Natural killer cell (primary cell): Measurements from ENCODE around the gene GNB3. TPM values are rescaled to one million over a fixed set of nuclear protein-coding genes. Genes with fewer than 3 reads are reported as not detected.

Experiments used
- ATAC-seq, 3 donors: fragments of 150-1000 bp in 2 of 3; fragments of 200-7000 bp in 1 of 3; cut with Tn5 transposase; 1 replicate in 1 of 3; 2 replicates in 2 of 3; pipeline ENCODE4 v1.10.0; 2021; ENCODE audit warnings: mild to moderate bottlenecking in 2 of 3, moderate library complexity in 2 of 3
- DNase-seq, 2 donors: peaks; one replicate each; pipeline versions ENCODE4 v3.0.0 to v3.0.0-alpha.2; 2013 to 2021; ENCODE audit warnings: mixed read lengths in 1 of 2
- H3K27ac ChIP-seq: one replicate; pipeline ENCODE4 v1.5.1; 2013; ENCODE audit warnings: mild to moderate bottlenecking, low read length
- H3K27me3 ChIP-seq: one replicate; pipeline ENCODE4 v1.6.1; 2013; ENCODE audit warnings: low read length; ENCODE audit not compliant: control insufficient read depth, insufficient read depth
- H3K36me3 ChIP-seq: one replicate; pipeline ENCODE4 v1.6.1; 2013; ENCODE audit warnings: low read length; ENCODE audit not compliant: control insufficient read depth, insufficient read depth
- H3K4me1 ChIP-seq: one replicate; pipeline ENCODE4 v1.6.1; 2013; ENCODE audit warnings: low read length; ENCODE audit not compliant: control insufficient read depth, insufficient read depth
- H3K4me3 ChIP-seq: one replicate; pipeline ENCODE4 v1.5.1; 2013; ENCODE audit warnings: low read length
- H3K9me3 ChIP-seq: one replicate; pipeline ENCODE4 v1.6.1; 2013; ENCODE audit warnings: low read length; ENCODE audit not compliant: control insufficient read depth, insufficient read depth
- H3K27ac Mint-ChIP-seq, 2 donors: one replicate each; pipeline ENCODE4 v1.8.0; 2022; ENCODE audit warnings: mild to moderate bottlenecking in 2 of 2, mixed read lengths in 2 of 2, moderate library complexity in 1 of 2
- H3K27me3 Mint-ChIP-seq, 2 donors: one replicate each; pipeline ENCODE4 v1.8.0; 2022; ENCODE audit warnings: low read depth in 2 of 2, mixed read lengths in 2 of 2
- H3K36me3 Mint-ChIP-seq: one replicate; pipeline ENCODE4 v1.8.0; 2022; ENCODE audit warnings: mixed read lengths
- H3K4me1 Mint-ChIP-seq, 2 donors: one replicate each; pipeline ENCODE4 v1.8.0; 2022; ENCODE audit warnings: mixed read lengths in 2 of 2
- H3K4me3 Mint-ChIP-seq: one replicate; pipeline ENCODE4 v1.8.0; 2022; ENCODE audit warnings: mild to moderate bottlenecking, moderate library complexity, mixed read lengths
- H3K9me3 Mint-ChIP-seq, 2 donors: one replicate each; pipeline ENCODE4 v1.8.0; 2022; ENCODE audit warnings: mixed read lengths in 2 of 2
- WGBS: methylation state at CpG from one replicate; pipeline ENCODE4 v1.1.7; 2013; ENCODE audit warnings: missing lambda C conversion rate; ENCODE audit not compliant: insufficient coverage; 5-methylcytosine and 5-hydroxymethylcytosine counted together
- intact Hi-C: fragments of 100-400 bp; cut with micrococcal nuclease; formaldehyde crosslinking; loops from one replicate; pipeline ENCODE4 v1.14.2; 2022
- total RNA-seq, 4 donors: library from RNA; stranded (reverse); fragments of 120-200 nt in 1 of 4; gene quantifications; one replicate each; pipeline versions ENCODE4 v1.2.3 to v1.2.4, GENCODE V29; 2013 to 2022
- TF ChIP-seq, protein P1 (sequence below): fragments of 200-600 bp; IDR thresholded peaks from one replicate; pipeline ENCODE4 v1.8.0; 2022; ENCODE audit warnings: antibody characterized with exemption

Gene GNB3
- total RNA-seq, 3 donors from 2014 or later (not counting 1 experiment from before 2014, with no cell fraction given), result not detected

DNA sequence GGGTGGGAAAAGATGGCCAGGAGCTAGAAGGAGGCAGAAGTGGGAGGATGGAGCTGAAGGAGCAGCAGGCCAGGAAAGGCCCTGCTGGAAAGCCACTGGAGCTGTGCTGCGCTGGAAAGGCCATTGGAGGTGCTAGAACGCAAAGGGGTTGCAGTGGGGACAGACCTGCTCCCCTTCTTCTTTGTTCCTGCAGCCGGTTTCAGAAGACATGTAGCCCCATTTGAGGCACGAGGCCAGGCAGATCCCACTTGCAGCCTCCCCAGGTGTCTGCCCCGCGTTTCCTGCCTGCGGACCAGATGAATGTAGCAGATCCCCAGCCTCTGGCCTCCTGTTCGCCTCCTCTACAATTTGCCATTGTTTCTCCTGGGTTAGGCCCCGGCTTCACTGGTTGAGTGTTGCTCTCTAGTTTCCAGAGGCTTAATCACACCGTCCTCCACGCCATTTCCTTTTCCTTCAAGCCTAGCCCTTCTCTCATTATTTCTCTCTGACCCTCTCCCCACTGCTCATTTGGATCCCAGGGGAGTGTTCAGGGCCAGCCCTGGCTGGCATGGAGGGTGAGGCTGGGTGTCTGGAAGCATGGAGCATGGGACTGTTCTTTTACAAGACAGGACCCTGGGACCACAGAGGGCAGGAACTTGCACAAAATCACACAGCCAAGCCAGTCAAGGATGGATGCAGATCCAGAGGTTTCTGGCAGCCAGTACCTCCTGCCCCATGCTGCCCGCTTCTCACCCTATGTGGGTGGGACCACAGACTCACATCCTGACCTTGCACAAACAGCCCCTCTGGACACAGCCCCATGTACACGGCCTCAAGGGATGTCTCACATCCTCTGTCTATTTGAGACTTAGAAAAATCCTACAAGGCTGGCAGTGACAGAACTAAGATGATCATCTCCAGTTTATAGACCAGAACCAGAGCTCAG lies 21.4 kb upstream of the GNB3 start:
- H3K27me3 Mint-ChIP-seq, result peaks cover 12 to 34% of the 10 kb centered on the region in 2 donors
- DNase-seq (no peak), ATAC-seq (no peak)
- Histone ChIP-seq H3K4me1 (peaks cover 11% of the 10 kb centered on the region), H3K9me3 (no peaks in the 10 kb centered on the region), H3K36me3 (no peaks in the 10 kb centered on the region), H3K27me3 (peaks cover 8% of the 10 kb centered on the region), H3K4me3 (no peak overlapping the region), H3K27ac (no peak overlapping the region)
- H3K4me1 Mint-ChIP-seq, result peaks cover 0 to 6% of the 10 kb centered on the region in 2 donors
- H3K36me3 Mint-ChIP-seq, result no peaks in the 10 kb centered on the region
- H3K4me3 Mint-ChIP-seq, result no peak overlapping the region
- TF ChIP-seq, protein P1, sequence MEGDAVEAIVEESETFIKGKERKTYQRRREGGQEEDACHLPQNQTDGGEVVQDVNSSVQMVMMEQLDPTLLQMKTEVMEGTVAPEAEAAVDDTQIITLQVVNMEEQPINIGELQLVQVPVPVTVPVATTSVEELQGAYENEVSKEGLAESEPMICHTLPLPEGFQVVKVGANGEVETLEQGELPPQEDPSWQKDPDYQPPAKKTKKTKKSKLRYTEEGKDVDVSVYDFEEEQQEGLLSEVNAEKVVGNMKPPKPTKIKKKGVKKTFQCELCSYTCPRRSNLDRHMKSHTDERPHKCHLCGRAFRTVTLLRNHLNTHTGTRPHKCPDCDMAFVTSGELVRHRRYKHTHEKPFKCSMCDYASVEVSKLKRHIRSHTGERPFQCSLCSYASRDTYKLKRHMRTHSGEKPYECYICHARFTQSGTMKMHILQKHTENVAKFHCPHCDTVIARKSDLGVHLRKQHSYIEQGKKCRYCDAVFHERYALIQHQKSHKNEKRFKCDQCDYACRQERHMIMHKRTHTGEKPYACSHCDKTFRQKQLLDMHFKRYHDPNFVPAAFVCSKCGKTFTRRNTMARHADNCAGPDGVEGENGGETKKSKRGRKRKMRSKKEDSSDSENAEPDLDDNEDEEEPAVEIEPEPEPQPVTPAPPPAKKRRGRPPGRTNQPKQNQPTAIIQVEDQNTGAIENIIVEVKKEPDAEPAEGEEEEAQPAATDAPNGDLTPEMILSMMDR, result no peak
- H3K9me3 Mint-ChIP-seq, result no peaks in the 10 kb centered on the region
- WGBS, result 90% methylated on average over 13 of the region's 13 CpGs
- intact Hi-C loops, result no loop called here
- H3K27ac Mint-ChIP-seq, result no peak overlapping the region

DNA sequence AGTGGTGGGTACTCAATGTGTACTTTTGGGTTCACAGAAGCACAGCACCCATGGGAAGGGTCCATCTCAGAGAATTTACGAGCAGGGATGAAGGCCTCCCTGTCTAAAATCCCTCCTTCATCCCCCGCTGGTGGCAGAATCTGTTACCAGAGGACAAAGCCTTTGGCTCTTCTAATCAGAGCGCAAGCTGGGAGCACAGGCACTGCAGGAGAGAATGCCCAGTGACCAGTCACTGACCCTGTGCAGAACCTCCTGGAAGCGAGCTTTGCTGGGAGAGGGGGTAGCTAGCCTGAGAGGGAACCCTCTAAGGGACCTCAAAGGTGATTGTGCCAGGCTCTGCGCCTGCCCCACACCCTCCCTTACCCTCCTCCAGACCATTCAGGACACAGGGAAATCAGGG lies 20.6 kb upstream of the GNB3 start:
- WGBS, result 96% methylated on average over 5 of the region's 5 CpGs
- Histone ChIP-seq H3K4me3 (no peak overlapping the region), H3K4me1 (peaks cover 11% of the 10 kb centered on the region), H3K36me3 (no peaks in the 10 kb centered on the region), H3K27ac (no peak overlapping the region), H3K9me3 (no peaks in the 10 kb centered on the region), H3K27me3 (peaks cover 13% of the 10 kb centered on the region)
- H3K27ac Mint-ChIP-seq, result no peak overlapping the region
- peaks cover 20 to 40% of the 10 kb centered on the region in 2 donors for H3K27me3 Mint-ChIP-seq
- H3K9me3 Mint-ChIP-seq, result no peaks in the 10 kb centered on the region
- H3K4me1 Mint-ChIP-seq, result peaks cover 0 to 8% of the 10 kb centered on the region in 2 donors
- intact Hi-C loops, result no loop called here
- no peak for ATAC-seq
- TF ChIP-seq, protein P1, result no peak
- DNase-seq, result no peak
- H3K36me3 Mint-ChIP-seq, result no peaks in the 10 kb centered on the region
- H3K4me3 Mint-ChIP-seq, result no peak overlapping the region

DNA sequence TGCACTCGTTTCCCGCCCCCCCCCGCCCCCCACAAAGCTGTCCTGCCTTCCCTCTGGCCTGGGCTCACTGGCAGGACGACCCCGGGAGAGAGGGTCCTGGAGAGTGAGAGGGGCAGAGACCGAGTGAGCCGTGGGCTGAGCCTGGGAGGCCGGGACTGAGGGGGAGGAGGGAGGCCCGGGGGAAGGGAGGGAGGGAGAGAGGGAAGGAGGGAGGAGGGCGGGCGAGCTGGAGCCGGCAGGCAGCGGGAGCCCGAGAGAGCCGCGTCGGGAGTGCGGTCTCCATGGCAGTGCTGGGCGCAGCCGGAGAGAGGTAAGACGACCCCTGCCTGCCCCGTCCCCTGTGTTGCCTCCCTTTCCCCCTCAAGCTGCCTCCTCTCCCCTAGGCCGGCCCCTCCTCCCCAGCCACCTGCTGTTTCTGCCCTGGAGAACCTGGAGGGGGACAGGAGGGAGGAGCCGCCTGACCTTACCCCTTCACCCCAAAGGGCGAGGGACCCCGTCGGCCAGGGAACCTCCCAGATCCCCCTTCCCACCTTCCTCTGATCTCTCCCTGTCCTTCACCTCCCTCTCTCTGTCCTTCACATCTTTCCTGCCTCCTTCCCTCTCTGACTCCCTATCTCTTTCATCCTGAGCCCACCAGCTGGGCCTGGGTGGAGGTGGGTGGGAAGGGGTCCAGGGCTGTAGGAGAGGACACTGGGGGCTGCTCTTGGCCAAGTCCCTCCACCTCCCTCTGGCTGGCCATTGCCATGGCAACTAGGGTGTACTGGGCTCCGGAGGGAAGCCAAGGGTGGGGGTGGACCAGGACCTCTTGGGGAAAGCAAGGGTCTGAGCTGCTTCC lies 18.9 kb upstream of the GNB3 start, which contains the start of gene GPR162:
GPR162 (plus strand) TSS at position 231 of the 835 bp plus-strand sequence. CDS start 2,078 bp downstream, outside the sequence.
- intact Hi-C loops, result no loop called here
- Mint-ChIP-seq H3K4me3 (peak within 1 kb of the TSS; percentile 39), H3K4me1 (peaks cover 0 to 15% of the 10 kb centered on the region in 2 donors), H3K27ac (no peak within 1 kb of the TSS), H3K9me3 (no peaks in the 10 kb centered on the region), H3K36me3 (no peaks in the 10 kb centered on the region), H3K27me3 (peaks cover 36 to 54% of the 10 kb centered on the region in 2 donors)
- Histone ChIP-seq H3K27ac (no peak within 1 kb of the TSS), H3K36me3 (no peaks in the 10 kb centered on the region), H3K4me3 (no peak within 1 kb of the TSS), H3K4me1 (peaks cover 14% of the 10 kb centered on the region), H3K9me3 (no peaks in the 10 kb centered on the region), H3K27me3 (peaks cover 28% of the 10 kb centered on the region)
- TF ChIP-seq, protein P1, result no peak
- WGBS, result 2% methylated on average over 25 of the region's 28 CpGs
- DNase-seq (peak in 1 of 2 donors; percentile 33), ATAC-seq (no peak)
